ENCODE measurements around the gene ASIC2.

DNA sequence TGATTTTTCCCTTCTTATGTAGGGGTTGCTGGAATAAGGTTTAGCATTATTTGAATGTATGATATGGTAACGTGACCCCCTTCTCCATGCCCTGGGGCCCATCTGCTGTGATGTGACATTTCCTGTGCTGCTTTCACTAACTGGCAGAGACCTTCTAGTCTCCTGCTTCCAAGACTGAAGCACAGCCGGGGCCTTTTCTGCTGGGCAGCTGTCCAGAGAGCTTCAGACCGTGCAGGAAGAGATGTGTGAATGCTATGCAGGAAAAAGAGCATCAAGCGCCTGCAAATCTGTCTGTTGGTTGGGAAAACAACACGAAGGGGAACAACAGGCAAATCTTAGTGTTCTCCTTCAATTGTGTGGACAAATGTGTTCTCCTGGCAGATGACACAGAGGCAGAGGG lies 173.0 kb downstream of the ASIC2 start:
- TF ChIP-seq CTCF (IDR thresholded peaks at IDR 0.05; ENCODE audit: insufficient read depth, low read length, poor library complexity, severe bottlenecking) (no peak), EZH2phosphoT487 (conservative IDR thresholded peaks at IDR 0.05; ENCODE audit: low read length) (no peak)

Measured in SU-DHL-6 (cell line).